IPS-18a (cell line): ENCODE results near the gene ZKSCAN1.
A peak's percentile ranks its signal among the peaks of the same experiment; 100 is the strongest.
"Not testable (repeated sequence)": the region's sequence is repeated elsewhere in the genome, so short reads cannot be mapped to it uniquely, and the experiment has no call there.

ENCODE experiments used
- H3K27ac ChIP-seq: one replicate; pipeline ENCODE4 v1.5.1; 2013; ENCODE audit warnings: low read length
- H3K27me3 ChIP-seq: one replicate; pipeline ENCODE4 v1.6.1; 2013; ENCODE audit warnings: mild to moderate bottlenecking, low read length; ENCODE audit not compliant: control insufficient read depth, insufficient read depth
- H3K36me3 ChIP-seq: one replicate; pipeline ENCODE4 v1.6.1; 2013; ENCODE audit warnings: low read depth, low read length; ENCODE audit not compliant: control insufficient read depth
- H3K4me1 ChIP-seq: one replicate; pipeline ENCODE4 v1.6.1; 2013; ENCODE audit warnings: low read depth, low read length; ENCODE audit not compliant: control insufficient read depth
- H3K4me3 ChIP-seq: one replicate; pipeline ENCODE4 v1.5.1; 2013; ENCODE audit warnings: low read length
- H3K9ac ChIP-seq: one replicate; pipeline ENCODE4 v1.6.1; 2013; ENCODE audit warnings: mild to moderate bottlenecking, low read length, moderate library complexity
- H3K9me3 ChIP-seq: one replicate; pipeline ENCODE4 v1.6.1; 2013; ENCODE audit warnings: low read depth, low read length; ENCODE audit not compliant: control insufficient read depth

The ZKSCAN1 gene

DNA sequence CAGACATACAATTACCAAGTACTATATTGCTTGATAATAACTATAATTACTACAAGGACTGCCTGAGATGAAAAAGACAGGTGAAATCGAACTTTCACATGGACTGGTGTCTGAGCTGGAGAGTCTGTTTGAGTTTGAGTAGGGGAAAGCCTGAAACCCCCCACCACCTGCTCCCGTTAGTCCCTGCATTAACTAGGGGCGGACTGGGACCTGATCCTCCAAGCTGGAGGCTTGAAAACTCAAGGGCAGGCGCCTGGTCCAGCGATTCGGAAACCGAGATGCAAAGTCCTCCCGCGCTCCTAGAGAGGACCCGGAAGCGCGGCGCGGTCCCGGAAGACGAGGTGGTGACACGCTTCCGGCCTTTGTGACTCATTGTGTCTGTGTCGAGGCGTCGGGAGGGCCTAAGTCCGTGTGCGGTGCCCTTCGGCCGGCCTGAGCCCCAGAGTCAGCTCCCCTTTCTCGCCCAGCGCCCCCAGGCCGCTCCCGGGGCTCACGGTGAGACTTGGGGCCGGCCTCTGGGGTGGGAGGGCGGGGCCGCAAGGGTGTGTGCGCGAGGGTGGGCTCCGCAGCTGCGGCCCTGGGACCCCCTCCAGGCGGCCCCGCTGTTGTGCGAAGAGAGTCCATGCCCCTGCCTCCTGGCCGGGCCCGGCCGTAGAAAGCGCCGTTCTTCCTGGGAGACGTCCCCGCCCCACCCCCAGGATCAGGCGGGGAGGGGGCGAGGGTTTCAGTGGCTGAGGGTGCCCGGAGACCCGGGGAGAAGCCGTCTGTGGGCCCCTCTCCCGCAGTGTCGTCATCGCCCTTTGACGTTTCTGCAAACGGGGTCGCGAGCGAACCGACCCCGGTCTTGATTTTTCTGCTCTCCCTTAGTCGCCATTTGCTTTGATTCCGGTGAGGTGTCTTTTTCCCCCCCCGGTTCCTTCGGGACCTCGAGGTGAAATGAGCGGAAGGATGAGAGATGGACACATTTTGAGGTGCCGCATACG, at the start of gene ZKSCAN1:
Gene ZKSCAN1, plus strand, starts transcription at position 365 of the 983 bp plus-strand sequence. CDS start 7,911 bp downstream, outside the sequence.
- H3K9ac ChIP-seq: peak within 1 kb of the TSS; percentile 97
- peaks cover 6% of the 10 kb centered on the region for H3K36me3 ChIP-seq
- peak within 1 kb of the TSS; percentile 93 for H3K4me3 ChIP-seq
- no peaks in the 10 kb centered on the region for H3K27me3 ChIP-seq
- H3K9me3 ChIP-seq: no peaks in the 10 kb centered on the region
- peak within 1 kb of the TSS; percentile 82 for H3K27ac ChIP-seq
- peaks cover 10% of the 10 kb centered on the region for H3K4me1 ChIP-seq

DNA sequence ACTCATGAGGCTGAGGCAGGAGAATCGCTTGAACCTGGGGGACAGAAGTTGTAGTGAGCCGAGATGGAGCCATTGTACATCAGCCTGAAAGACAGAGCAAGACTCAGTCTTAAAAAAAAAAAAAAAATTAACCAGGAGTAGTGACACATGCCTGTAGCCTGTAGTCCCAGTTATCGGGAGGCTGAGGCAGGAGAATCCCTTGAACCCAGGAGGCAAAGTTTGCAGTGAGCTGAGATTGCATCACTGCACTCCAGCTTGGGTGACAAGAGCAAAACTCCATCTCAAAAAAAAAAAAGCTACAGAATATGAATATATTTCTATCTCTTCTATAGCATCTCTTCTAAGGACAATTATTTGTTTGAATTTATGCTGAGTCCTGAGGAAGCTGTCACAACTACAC, 46.1 kb upstream of the ZKSCAN1 start:
- no peaks in the 10 kb centered on the region for H3K4me1 ChIP-seq
- H3K27ac ChIP-seq: no peak overlapping the region
- H3K4me3 ChIP-seq: no peak overlapping the region
- no peaks in the 10 kb centered on the region for H3K27me3 ChIP-seq
- no peaks in the 10 kb centered on the region for H3K36me3 ChIP-seq
- H3K9me3 ChIP-seq: no peaks in the 10 kb centered on the region
- H3K9ac ChIP-seq: no peak overlapping the region

DNA sequence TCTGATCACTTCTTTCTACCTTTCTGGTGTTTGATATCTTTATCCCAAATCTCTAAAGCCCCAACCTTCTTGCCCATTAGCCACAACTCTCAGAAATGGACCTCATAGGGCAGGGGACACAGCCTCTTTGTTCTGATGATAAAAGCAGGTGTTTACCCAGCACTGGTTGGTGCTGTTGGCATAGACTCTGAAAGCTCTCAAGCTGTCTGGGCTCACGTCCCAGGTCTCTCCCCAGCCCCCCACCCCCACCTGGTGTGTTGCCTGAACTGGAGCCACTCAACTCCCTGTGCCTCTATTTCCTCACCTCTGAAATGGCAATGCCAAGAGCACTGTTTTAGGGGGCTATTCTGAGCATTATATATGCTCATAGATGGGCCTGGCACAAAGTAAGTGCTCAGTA, 45.6 kb upstream of the ZKSCAN1 start:
- not testable (repeated sequence) for H3K9ac ChIP-seq, H3K4me1 ChIP-seq, H3K36me3 ChIP-seq, H3K27me3 ChIP-seq, H3K4me3 ChIP-seq, H3K9me3 ChIP-seq, H3K27ac ChIP-seq

DNA sequence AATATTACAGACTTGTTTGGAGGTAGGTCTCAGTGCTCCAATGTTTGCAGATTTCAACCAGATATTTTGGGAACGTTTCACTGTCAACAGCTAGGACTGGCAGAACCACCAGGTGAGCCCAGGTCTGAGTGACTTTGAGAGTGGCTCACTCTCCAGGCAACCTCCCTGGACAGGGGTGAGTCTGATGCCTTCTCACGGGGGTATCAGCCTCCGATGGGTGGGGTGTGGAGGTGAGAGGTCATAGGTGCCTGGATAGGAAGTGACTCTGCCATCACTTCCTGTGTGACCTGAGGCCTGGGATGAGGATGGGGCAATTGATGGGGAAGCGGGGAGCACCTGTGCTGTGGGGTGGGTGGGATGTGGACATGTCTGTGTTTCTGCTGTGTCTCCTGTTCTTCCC, 44.2 kb upstream of the ZKSCAN1 start:
- Histone ChIP-seq H3K27me3 (no peaks in the 10 kb centered on the region), H3K4me3 (no peak overlapping the region), H3K4me1 (no peaks in the 10 kb centered on the region), H3K9ac (no peak overlapping the region), H3K27ac (no peak overlapping the region), H3K9me3 (no peaks in the 10 kb centered on the region), H3K36me3 (no peaks in the 10 kb centered on the region)

DNA sequence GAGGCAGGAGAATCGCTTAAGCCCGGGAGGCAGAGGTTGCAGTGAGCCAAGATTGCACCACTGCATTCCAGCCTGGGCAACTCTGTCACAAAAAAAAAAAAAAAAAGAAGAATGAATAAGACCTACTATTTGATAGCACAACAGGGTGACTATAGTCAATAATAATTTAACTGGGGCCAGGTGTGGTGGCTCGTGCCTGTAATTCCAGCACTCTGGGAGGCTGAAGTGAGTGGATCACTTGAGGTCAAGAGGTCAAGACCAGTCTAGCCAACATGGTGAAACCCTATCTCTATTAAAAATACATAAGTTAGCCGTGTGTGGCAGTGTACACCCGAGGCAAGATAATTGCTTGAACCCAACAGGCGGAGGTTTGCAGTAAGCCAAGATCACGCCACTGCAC, 41.6 kb upstream of the ZKSCAN1 start:
- not testable (repeated sequence) for H3K4me3 ChIP-seq, H3K27me3 ChIP-seq, H3K9ac ChIP-seq

DNA sequence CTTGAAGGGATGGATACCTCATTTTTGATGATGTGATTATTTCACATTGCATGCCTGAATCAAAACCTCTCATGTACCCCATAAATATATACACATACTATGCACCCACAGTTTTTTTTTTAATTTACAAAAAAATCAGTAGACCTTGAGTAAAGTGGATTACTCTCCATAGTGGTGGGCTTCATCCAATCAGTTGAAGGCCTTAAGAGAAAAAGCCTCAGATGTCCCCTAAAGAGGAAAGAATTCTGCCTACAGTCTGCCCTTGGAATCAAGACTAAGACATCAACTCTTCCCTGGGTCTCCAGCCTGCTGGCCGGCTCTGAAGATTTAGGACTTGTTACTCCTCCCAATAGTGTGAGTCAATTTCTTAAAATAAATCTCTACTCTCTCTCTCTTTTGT, 40.7 kb upstream of the ZKSCAN1 start:
- Histone ChIP-seq H3K27me3 (no peaks in the 10 kb centered on the region), H3K4me1 (no peaks in the 10 kb centered on the region), H3K4me3 (no peak overlapping the region), H3K9me3 (no peaks in the 10 kb centered on the region), H3K36me3 (no peaks in the 10 kb centered on the region), H3K9ac (no peak overlapping the region), H3K27ac (no peak overlapping the region)

More for the DNA sequence above, 41.6 kb upstream of the ZKSCAN1 start:
- not testable (repeated sequence) for H3K9me3 ChIP-seq, H3K36me3 ChIP-seq, H3K27ac ChIP-seq, H3K4me1 ChIP-seq

DNA sequence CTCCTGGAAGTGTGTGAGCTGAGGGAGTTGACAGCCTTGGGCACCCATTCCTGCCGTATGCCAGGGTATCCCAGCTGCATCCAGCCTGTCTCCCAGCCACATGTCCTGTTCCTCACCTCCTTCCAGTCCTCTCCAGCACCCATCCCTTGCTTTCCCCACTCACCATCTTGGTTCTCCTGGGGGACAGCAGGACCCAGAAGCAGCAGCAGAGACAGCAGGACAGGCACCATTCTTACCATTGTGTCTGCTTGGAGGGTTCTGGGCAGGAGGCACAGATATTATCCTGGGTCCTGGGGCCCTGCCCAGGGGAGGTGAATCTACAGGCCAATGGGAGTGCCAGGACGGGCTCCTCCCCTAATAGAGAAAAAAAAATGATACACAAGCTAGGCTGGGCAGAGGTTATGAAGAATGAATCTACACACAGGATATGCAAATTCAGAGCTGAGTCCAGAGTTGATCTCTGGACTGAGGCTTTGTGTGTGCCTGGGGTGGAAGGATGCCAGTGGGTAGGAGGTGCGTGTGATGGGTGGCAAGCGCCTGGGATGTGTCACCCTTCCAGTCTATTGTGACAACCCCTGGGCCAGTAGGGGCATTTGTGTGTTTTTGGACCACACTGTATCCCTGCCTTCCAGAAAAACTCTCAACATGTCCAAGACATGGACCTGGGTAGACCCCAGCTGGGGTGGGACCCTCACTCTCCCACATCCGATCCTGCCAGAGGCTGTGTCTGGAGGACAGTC, 39.4 kb upstream of the ZKSCAN1 start, which contains the start of gene AZGP1:
Gene AZGP1, minus strand, starts transcription at position 250 of the 740 bp plus-strand sequence. Its CDS starts 11 bp downstream, at position 239.
- H3K36me3 ChIP-seq: no peaks in the 10 kb centered on the region
- no peak within 1 kb of the TSS for H3K9ac ChIP-seq
- H3K27ac ChIP-seq: no peak within 1 kb of the TSS
- no peaks in the 10 kb centered on the region for H3K9me3 ChIP-seq
- no peak within 1 kb of the TSS for H3K4me3 ChIP-seq
- H3K4me1 ChIP-seq: no peaks in the 10 kb centered on the region
- no peaks in the 10 kb centered on the region for H3K27me3 ChIP-seq

DNA sequence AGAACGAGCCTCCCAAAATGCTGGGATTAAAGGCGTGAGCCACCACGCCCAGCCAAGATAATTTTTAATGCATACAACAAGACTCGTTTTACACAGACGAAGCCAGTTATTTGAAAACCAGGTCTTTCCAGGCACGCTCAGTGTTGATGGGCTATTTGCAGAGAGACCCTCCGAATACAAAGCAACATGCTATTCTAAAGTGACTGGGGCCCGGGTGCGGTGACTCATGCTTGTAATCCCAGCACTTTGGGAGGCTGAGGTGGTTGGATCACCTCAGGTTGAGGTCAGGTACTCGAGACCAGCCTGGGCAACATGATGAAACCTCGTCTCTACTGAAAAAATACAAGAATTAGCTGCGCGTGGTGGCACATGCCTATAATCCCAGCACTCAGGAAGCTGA, 38.8 kb upstream of the ZKSCAN1 start:
- no peak overlapping the region for H3K27ac ChIP-seq

DNA sequence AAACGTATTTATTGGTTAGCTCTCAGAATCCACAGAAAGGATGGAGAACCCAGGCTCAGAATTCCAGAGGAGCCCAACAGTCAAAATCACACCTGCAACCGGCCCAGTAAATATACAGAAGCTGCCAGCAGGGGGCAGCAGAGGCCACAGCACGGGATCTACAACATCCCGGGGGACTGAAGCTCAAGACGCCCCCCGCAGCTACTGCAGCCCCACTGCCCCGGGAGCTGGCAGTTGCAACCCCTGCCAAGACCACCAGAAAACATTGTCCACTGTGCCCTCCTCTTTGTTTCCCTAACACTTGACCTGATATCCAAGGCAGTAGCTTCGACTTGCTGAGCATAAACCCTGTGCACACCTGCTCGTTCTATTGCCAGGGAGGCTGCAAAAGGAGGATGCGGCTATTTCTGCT, 35.6 kb upstream of the ZKSCAN1 start:
- H3K9ac ChIP-seq, H3K27ac ChIP-seq, H3K27me3 ChIP-seq, H3K9me3 ChIP-seq, H3K4me3 ChIP-seq, H3K4me1 ChIP-seq, H3K36me3 ChIP-seq: not testable (repeated sequence)

More for the DNA sequence above, 38.8 kb upstream of the ZKSCAN1 start:
- H3K4me3 ChIP-seq: no peak overlapping the region
- H3K27me3 ChIP-seq: no peaks in the 10 kb centered on the region
- no peak overlapping the region for H3K9ac ChIP-seq
- no peaks in the 10 kb centered on the region for H3K36me3 ChIP-seq
- H3K9me3 ChIP-seq: no peaks in the 10 kb centered on the region
- H3K4me1 ChIP-seq: no peaks in the 10 kb centered on the region

DNA sequence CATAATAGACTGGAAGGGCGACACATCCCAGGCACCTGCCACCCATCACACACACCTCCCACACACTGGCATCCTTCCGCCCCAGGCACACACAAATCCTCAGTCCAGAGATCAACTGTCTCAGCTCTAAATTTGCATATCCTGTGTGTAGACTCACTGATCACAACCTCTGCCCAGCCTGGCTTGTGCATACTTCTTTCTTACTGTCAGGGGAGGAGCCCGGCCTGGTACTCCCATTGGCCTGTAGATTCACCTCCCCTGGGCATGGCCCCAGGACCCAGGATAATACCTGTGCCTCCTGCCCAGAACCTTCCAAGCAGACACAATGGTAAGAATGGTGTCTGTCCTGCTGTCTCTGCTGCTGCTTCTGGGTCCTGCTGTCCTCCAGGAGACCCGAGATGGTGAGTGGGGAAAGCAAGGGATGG, 34.9 kb upstream of the ZKSCAN1 start:
- not testable (repeated sequence) for H3K9ac ChIP-seq, H3K4me3 ChIP-seq, H3K27me3 ChIP-seq, H3K36me3 ChIP-seq, H3K9me3 ChIP-seq, H3K27ac ChIP-seq, H3K4me1 ChIP-seq

DNA sequence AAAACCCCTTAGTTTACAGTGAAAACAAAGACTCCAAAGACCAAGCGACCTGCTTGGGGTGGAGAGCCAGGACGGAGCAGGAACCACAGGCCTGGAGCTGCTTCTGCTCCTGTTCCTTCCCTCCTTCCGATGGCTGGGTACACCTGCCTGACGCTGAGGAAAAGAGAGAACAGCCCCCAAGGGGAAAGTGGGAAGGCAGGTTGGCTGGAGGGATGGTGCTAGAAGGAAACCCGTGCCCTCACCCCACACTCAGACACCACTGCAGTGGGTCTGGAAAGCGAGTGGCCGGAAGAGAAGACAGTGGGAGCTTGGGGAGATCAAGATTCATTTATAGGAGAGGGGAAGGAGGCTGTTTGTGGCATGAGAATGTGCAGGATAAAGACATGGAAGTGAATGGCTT, 34.3 kb upstream of the ZKSCAN1 start:
- H3K4me1 ChIP-seq, H3K36me3 ChIP-seq, H3K4me3 ChIP-seq, H3K27me3 ChIP-seq, H3K9ac ChIP-seq, H3K27ac ChIP-seq, H3K9me3 ChIP-seq: not testable (repeated sequence)
